Panc1 (cell line): Measurements from ENCODE around the gene SLC25A38. TPM values are rescaled to one million over a fixed set of nuclear protein-coding genes. Genes with fewer than 3 reads are reported as not detected.

Source experiments
- ATAC-seq: fragments of 200-7000 bp; cut with Tn5 transposase; 2 replicates; pipeline ENCODE4 v1.9.1; 2020; ENCODE audit warnings: mild to moderate bottlenecking, moderate library complexity
- BruUV-seq: library from RNA; stranded (reverse); fragments of 400-500 nt; replicated peaks from 2 replicates; lab custom pipeline; 2021; lab: Mats Ljungman, UMichigan
- CTCF ChIA-PET: fragments of 300-600 bp; sonication (Branson Sonifier 250); formaldehyde crosslinking; loops from one replicate; lab custom pipeline; 2022; ENCODE audit warnings: antibody characterized with exemption; lab: Charles Lee
- POLR2A ChIA-PET: fragments of 300-600 bp; sonication (Branson Sonifier 250); formaldehyde crosslinking; loops from one replicate; lab custom pipeline; 2022; ENCODE audit warnings: antibody characterized with exemption; lab: Charles Lee
- DNase-seq: peaks from one replicate; pipeline ENCODE4 v3.0.0-alpha.2; 2010; ENCODE audit warnings: low read depth, low spot score
- H3K27ac ChIP-seq: 2 replicates; pipeline ENCODE4 v1.5.1; 2011; ENCODE audit warnings: mild to moderate bottlenecking, low read length, inconsistent platforms
- H3K27me3 ChIP-seq: fragments of 200-500 bp; sonication (Bioruptor generic); 2 replicates; pipeline ENCODE4 v1.6.0; 2014; ENCODE audit warnings: low read length, inconsistent platforms; ENCODE audit not compliant: control insufficient read depth, insufficient read depth
- H3K36me3 ChIP-seq: fragments of 200-500 bp; sonication (Bioruptor generic); 2 replicates; pipeline ENCODE4 v1.5.1; 2014; ENCODE audit warnings: inconsistent platforms, mild to moderate bottlenecking, low read length, moderate library complexity; ENCODE audit not compliant: control insufficient read depth, insufficient read depth
- H3K4me1 ChIP-seq: 2 replicates; pipeline ENCODE4 v1.5.1; 2011; ENCODE audit warnings: inconsistent platforms, mild to moderate bottlenecking, low read length, moderate library complexity; ENCODE audit not compliant: control insufficient read depth, insufficient read depth
- H3K4me3 ChIP-seq, 2 experiments: 2 replicates each; pipeline ENCODE4 v1.5.1; 2011 to 2012; ENCODE audit warnings: low read depth in 2 of 2, low read length in 2 of 2, mild to moderate bottlenecking in 2 of 2, inconsistent platforms in 1 of 2, moderate library complexity in 1 of 2
- H3K9me3 ChIP-seq: fragments of 200-500 bp; sonication (Bioruptor generic); 2 replicates; pipeline ENCODE4 v1.5.1; 2014; ENCODE audit warnings: low read depth, mild to moderate bottlenecking, inconsistent platforms, low read length, moderate library complexity; ENCODE audit not compliant: control insufficient read depth, insufficient read depth
- POLR2AphosphoS5 ChIP-seq: IDR thresholded peaks from 2 replicates; pipeline ENCODE4 v1.6.1; 2012; ENCODE audit warnings: mild to moderate bottlenecking, low read depth, low read length, moderate library complexity
- SIN3A ChIP-seq: IDR thresholded peaks from 2 replicates; pipeline ENCODE4 v1.6.1; 2012; ENCODE audit warnings: low read depth, mild to moderate bottlenecking, low read length, moderate library complexity, borderline replicate concordance; ENCODE audit not compliant: insufficient read depth
- TCF7L2 ChIP-seq: IDR thresholded peaks from 2 replicates; pipeline ENCODE4 v1.6.1; 2011; ENCODE audit warnings: mild to moderate bottlenecking, low read depth, low read length, inconsistent platforms
- in situ Hi-C: cut with HindIII; loops from 2 replicates; pipeline ENCODE4 v1.10.0; 2016; ENCODE audit warnings: low sequenced_read_pairs, low pct_unique_long_range_greater_than_20kb
- intact Hi-C: fragments of 100-400 bp; cut with micrococcal nuclease; formaldehyde crosslinking; loops from one replicate; pipeline ENCODE4 v1.10.0; 2022; ENCODE audit not compliant: unreplicated experiment
- total RNA-seq: library from RNA; stranded (reverse); gene quantifications from one replicate; pipeline ENCODE4 v1.2.1, GENCODE V29; 2021; ENCODE audit not compliant: unreplicated experiment
- TF ChIP-seq, protein P1 (sequence below), 2 experiments: IDR thresholded peaks; 2 replicates each; pipeline ENCODE4 v1.6.1; 2011 to 2012; ENCODE audit warnings: low read depth in 2 of 2, control low read depth in 1 of 2, low read length in 1 of 2, mild to moderate bottlenecking in 1 of 2, moderate library complexity in 1 of 2; ENCODE audit not compliant: insufficient read depth in 1 of 2
- TF ChIP-seq, protein P2 (sequence below): fragments of 450-650 bp; IDR thresholded peaks from 2 replicates; pipeline ENCODE4 v1.5.1; 2017; ENCODE audit warnings: mild to moderate bottlenecking

SLC25A38 gene
- total RNA-seq, 1 experiment from 2014 or later = 21.5 TPM

DNA sequence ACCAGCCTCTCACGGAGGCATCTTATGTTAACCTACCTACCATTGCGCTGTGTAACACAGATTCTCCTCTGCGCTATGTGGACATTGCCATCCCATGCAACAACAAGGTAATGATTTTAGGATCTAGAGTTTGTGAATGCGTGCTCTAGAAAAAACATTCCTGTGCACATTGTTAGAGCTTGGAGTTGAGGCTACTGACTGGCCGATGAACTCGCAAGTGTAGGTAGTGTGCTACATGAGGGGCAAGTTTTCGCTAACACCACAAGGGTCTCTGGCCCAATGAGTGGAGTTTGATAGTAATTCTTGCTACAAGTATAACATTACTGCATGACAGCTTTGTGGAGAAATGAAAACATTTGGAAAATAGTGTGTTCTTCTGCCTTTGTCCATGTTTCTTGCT lies 27.7 kb downstream of the SLC25A38 start:
- ChIA-PET CTCF (no interaction called here), POLR2A (no interaction called here)
- intact Hi-C loops (no loop called here), in situ Hi-C loops (no loop called here)
- Histone ChIP-seq H3K4me3 (no peak overlapping the region), H3K9me3 (no peaks in the 10 kb centered on the region), H3K36me3 (peaks cover 36% of the 10 kb centered on the region), H3K27ac (no peak overlapping the region), H3K4me1 (peaks cover 14% of the 10 kb centered on the region), H3K27me3 (no peaks in the 10 kb centered on the region)
- ATAC-seq = no peak
- no TSS peak for BruUV-seq
- no peak for DNase-seq
- TF ChIP-seq, protein P1, sequence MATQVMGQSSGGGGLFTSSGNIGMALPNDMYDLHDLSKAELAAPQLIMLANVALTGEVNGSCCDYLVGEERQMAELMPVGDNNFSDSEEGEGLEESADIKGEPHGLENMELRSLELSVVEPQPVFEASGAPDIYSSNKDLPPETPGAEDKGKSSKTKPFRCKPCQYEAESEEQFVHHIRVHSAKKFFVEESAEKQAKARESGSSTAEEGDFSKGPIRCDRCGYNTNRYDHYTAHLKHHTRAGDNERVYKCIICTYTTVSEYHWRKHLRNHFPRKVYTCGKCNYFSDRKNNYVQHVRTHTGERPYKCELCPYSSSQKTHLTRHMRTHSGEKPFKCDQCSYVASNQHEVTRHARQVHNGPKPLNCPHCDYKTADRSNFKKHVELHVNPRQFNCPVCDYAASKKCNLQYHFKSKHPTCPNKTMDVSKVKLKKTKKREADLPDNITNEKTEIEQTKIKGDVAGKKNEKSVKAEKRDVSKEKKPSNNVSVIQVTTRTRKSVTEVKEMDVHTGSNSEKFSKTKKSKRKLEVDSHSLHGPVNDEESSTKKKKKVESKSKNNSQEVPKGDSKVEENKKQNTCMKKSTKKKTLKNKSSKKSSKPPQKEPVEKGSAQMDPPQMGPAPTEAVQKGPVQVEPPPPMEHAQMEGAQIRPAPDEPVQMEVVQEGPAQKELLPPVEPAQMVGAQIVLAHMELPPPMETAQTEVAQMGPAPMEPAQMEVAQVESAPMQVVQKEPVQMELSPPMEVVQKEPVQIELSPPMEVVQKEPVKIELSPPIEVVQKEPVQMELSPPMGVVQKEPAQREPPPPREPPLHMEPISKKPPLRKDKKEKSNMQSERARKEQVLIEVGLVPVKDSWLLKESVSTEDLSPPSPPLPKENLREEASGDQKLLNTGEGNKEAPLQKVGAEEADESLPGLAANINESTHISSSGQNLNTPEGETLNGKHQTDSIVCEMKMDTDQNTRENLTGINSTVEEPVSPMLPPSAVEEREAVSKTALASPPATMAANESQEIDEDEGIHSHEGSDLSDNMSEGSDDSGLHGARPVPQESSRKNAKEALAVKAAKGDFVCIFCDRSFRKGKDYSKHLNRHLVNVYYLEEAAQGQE (IDR thresholded peaks at IDR 0.05; ENCODE audit: insufficient read depth in 1 of 2, low read depth in 2 of 2, low read length in 1 of 2) = no peak
- no peak for TF ChIP-seq TCF7L2

DNA sequence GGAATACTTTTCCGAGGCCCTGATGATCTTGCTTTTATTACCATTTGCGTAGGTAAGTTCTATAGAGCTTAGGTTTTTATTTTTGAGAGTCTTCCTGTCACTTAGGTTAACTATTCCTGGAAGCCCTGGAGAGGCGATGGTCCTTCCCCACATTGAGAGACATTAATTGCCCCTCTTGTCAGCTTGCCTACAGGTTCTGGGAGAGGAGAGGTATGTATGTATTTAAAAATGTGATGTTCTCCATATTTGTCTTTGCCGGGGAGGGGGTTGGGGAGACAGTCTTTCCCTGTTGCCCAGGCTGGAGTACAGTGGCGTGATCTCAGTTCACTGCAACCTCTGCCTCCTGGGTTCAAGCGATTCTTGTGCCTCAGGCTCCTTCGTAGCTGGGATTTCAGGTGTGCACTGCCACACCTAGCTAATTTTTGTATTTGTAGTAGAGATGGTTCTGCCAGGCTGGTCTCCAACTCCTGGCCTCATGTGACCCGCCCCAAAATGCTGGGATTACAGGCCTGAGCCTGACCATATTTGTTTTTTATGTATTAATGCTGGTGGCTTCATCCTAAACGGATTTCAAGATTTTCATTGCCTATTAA lies 29.6 kb downstream of the SLC25A38 start:
- Histone ChIP-seq H3K4me1 (peaks cover 14% of the 10 kb centered on the region), H3K27me3 (no peaks in the 10 kb centered on the region), H3K9me3 (no peaks in the 10 kb centered on the region), H3K36me3 (peaks cover 28% of the 10 kb centered on the region), H3K27ac (no peak overlapping the region), H3K4me3 (no peak overlapping the region)
- POLR2A ChIA-PET = no interaction called here
- intact Hi-C loops (no loop called here), in situ Hi-C loops (no loop called here)
- CTCF ChIA-PET = no interaction called here
- ATAC-seq (no peak), DNase-seq (no peak)
- BruUV-seq = no TSS peak
- TF ChIP-seq TCF7L2 (no peak), POLR2AphosphoS5 (no peak; the same call in 1 of the 2 replicates), SIN3A (no peak)
- TF ChIP-seq, protein P2, sequence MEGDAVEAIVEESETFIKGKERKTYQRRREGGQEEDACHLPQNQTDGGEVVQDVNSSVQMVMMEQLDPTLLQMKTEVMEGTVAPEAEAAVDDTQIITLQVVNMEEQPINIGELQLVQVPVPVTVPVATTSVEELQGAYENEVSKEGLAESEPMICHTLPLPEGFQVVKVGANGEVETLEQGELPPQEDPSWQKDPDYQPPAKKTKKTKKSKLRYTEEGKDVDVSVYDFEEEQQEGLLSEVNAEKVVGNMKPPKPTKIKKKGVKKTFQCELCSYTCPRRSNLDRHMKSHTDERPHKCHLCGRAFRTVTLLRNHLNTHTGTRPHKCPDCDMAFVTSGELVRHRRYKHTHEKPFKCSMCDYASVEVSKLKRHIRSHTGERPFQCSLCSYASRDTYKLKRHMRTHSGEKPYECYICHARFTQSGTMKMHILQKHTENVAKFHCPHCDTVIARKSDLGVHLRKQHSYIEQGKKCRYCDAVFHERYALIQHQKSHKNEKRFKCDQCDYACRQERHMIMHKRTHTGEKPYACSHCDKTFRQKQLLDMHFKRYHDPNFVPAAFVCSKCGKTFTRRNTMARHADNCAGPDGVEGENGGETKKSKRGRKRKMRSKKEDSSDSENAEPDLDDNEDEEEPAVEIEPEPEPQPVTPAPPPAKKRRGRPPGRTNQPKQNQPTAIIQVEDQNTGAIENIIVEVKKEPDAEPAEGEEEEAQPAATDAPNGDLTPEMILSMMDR = no peak
- TF ChIP-seq, protein P1 (IDR thresholded peaks at IDR 0.05; ENCODE audit: insufficient read depth in 1 of 2, low read depth in 2 of 2, low read length in 1 of 2) = no peak
